Fibroblast of skin of left biceps (primary cell): ENCODE results near the gene DPP7.
"Not testable (repeated sequence)": the region's sequence is repeated elsewhere in the genome, so short reads cannot be mapped to it uniquely, and the experiment has no call there.

Source experiments
- DNase-seq, 2 experiments: peaks; one replicate each; pipeline ENCODE4 v3.0.0-alpha.2; 2013; ENCODE audit warnings: low read depth in 2 of 2

The DPP7 gene

DNA sequence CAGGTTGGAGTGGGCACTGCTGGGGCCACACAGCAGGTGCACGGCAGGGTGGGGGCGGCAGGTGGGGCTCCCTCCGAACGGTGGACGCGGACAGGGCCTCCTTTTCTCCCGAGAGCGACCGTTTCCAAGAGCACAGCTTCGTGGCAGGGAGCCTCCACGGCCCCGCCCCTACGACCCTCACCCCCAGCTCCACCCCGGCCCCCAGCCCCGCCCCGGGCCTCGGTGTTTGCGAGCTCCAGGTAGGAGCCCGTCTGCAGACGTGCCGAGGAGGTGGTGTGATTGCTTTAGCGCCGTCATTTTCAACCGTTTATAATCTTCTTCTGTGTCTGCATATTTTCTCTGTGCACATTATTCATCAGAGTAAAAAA, 33.2 kb upstream of the DPP7 start:
- DNase-seq, result no peak

DNA sequence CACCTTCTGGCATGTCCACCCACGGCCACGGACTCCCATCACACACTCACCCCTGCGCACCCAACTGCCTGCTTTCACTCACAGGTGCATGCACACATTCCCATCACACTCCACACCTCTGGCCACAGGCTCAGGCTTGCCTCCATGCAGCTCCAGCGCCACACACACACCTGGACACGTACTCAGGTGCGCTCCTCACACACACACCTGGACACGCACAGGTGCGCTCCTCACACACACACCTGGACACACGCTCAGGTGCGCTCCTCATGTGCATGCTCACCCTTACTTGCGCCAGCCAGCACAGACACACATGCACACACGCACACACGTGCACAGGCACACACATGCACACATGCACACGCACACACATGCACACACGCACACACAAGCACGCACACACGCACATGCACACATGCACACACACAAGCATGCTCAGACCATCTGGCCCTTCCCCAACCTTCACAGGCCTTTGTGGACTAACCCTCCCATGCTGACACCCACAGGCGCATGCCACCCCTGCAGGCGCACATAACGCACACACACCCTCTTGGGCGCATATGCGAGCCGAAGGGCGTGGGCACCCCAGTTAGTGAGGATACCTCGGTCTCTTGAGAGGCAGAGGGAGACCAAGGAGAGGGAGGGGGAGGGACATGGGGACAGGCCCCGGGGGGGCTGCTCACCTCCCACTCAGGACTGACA, 32.7 kb upstream of the DPP7 start:
- no peak for DNase-seq

DNA sequence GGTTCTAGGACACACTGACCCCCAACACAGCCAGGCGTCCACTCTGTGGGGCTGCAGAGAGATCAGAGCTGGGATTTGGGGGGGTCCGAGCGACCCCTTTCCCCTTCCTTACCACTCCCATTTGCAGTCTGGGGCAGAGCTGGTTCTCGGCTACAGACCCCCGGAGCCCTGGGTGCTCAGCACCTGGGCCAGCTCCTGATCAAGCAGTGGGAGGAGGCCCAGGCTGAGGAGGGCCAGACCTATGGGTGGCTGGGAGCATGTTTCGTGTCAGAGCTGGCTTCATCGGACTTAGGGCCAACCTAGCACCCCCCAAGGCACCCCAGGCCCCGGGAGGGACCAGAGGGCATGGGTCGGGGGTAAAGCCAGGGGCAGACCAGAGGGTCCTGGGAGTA, 32.0 kb upstream of the DPP7 start:
- no peak for DNase-seq

DNA sequence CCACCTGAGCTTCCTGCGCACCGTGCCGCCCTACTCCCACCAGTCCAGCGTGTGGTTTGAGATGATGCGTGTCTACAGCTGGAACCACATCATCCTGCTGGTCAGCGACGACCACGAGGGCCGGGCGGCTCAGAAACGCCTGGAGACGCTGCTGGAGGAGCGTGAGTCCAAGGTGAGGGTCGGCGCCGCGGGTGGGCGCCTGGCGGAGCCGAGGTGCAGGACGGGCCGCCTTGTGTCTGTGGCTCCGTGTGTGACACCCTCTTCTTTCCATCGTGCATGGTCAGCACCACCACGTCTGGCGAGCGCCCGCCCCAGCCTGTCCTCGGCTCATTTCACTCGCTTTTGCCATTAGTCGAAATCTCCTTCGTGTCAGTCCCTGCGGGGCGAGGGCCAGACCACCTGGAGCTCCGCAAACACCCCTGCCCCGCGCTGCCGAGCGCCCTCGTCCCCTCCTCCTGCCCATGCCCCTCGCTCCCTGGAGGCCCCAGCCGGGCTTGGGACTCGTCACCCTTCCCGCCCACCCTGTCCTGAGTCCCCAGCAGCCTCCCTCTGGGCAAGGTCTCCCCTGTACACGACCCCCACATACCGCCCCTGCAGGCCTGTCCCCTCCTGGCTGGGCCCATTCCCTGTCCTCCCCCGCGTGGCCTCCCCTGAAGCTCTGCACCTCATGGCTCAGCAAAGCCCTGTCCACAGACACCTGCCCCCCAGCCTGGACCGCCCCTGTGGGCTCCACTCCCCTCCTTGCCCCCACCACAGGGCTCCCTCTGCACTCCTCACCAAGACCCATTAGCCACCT, 31.4 kb upstream of the DPP7 start:
- DNase-seq, result no peak

DNA sequence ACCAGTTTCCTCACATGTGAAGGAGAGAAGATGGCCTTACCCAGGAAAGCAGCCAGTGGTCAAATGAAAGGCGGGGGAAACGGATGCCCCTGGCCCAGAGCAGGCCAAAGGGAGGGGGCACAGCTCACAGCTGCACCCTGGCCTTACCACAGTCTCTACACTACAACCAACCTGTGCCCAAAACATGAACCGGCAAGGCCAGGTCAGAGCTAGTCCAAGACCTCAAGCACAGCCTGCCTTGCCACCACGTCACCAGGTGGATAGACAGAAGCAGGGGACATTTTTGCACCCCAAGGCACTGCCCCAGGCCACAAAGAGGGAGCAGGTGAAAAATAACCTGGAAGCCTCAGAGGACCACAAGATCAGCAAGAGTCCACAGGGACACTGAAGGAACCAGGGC, 28.9 kb upstream of the DPP7 start:
- no peak for DNase-seq

DNA sequence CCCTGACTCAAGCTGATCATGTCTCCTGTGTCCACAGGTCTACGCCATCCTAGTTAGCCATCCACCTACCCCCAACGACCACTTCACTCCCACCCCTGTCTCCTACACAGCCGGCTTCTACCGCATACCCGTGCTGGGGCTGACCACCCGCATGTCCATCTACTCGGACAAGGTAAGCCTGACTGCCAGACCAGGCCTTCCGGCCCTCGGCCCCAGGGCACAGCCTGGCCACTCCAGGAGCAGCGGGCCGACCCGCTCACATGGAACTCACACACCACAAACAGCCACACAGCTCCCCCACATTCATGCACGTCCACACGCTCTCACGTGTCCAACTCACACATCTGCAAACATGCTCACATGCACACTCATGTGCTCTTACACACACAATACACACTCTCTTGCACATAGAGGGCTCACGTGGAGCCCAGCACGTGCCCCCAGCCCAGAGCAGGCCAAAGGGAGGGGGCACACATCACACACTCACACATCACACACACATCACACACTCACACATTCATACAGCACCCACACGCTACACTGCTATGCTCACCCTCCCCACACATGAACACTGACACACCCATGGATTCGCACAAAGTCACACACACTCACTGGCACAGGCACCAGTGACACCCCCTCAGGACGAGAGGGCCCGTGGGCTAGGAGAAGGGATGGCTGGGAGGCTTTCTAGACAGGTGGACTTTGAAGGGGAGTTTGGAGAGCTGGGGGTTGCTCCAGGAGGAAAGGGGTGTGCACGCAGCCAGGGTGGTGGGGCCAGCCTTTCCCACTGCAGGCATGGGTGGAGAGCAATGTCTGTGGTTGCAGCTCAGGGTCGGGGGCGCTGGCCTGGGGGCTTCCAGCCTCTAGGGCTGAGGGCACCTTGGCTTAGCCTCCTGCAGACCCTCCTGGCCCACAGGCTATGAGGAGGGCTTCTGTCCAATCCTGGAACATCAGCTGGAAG, 27.7 kb upstream of the DPP7 start:
- DNase-seq, result no peak

DNA sequence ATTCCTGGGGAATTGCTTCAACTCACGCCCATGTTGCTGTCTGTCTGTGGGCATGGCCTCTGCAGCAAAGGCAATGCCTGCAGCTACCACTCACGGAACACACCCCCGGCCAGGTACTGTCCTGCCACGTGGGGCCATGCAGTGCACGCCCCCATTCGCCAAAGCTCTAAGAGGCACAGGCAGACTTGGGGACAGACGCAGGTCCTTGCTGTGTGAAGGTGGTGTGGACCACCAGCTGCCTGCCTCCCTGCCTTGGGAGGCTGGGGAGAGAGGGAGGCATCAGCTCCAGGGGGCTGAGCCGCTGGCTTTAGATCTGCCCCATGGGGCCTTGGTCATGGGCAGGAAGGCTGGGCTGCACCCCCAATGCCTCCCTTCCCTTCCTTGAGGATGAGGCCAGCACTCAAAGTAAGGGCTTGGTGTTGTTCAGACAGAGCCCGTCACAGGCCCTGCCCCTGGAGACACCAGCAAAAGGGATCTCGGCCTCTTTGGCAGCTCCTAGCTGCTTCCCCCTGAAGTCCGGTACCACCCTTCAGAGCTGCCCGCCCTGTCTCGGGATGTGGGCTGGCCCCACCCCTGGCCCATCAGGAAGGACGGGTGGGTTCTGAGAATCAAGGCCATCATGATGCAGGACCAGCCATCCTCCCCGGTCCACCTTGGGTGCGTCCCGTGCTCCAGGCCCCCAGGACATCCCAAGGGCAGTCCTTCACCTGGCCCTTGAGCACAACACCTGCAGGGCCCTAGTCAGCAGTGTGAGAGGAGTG, 26.7 kb upstream of the DPP7 start:
- DNase-seq, result no peak

DNA sequence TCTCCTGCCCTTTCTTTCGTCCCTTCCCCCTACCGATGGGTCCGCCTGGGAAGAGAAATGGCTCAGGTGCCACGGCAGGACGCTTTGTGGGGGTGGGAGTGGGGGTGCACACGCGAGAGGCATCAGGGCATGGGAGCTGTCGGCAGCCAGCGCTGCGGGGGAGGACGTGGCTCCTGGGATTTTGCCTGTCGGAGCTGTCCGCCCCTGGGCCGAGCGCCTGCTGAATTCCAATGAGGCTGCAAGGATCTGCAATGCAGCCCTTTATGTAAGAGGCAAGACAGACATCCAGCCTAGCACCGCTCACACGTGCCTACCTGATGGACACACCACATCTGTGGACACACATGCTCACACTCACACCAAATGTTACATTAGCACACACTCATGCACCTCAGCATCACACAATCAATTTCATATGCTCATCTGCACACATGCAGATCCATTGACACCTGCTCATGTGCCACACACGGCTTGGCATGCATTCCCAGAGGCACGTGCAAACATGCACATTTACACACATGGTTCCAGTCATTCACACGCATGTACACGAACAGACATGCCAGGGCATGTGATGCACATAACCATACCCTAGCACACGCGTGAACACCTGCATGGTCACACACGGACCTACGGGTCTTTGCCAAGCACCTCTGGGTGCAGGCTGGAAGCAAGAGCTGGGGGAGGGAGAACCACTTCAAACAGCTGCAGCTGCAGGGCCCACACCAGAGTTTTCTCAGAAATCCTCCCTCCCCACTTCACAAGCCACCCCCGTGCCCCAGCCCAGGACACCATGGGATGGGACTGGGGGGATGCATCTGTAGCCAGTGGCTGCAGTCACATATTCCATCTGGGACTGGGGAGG, 25.8 kb upstream of the DPP7 start:
- no peak for DNase-seq

DNA sequence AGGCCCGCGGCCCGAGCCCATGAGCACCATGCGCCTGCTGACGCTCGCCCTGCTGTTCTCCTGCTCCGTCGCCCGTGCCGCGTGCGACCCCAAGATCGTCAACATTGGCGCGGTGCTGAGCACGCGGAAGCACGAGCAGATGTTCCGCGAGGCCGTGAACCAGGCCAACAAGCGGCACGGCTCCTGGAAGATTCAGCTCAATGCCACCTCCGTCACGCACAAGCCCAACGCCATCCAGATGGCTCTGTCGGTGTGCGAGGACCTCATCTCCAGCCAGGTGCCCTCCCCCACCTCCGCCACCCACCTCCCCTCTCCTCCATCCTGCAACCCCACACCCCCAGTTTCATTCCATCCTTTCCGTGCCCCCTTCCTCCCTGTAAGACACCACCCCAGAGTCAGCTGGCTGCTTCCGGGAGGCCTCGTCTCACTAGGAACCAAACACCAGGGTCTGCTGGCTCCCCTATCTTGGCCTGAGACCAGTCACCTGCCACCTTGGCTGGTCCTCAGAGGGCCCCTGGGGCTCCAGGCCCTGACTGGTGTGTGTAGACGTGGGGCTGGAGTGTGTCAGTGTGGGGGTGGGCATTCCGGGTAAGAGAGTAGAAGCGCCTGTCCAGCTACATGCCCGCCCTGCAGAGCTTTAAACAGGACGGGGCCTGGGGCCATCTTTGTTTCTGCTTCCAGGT, 25.1 kb upstream of the DPP7 start:
- no peak for DNase-seq

DNA sequence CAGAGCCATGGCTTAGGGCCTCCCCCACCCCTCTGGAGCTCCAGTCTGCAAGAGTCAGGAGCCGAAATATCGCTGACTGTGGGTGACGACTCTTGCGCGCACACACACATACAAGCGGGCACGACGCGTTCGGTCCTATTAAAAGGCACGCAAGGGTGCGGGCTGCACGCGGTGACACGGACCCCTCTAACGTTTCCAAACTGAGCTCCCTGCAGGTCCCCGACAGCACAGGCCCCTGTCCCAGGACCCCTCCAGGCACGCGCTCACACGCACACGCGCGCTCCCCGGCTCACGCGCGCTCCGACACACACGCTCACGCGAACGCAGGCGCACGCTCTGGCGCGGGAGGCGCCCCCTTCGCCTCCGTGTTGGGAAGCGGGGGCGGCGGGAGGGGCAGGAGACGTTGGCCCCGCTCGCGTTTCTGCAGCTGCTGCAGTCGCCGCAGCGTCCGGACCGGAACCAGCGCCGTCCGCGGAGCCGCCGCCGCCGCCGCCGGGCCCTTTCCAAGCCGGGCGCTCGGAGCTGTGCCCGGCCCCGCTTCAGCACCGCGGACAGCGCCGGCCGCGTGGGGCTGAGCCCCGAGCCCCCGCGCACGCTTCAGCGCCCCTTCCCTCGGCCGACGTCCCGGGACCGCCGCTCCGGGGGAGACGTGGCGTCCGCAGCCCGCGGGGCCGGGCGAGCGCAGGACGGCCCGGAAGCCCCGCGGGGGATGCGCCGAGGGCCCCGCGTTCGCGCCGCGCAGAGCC, 24.4 kb upstream of the DPP7 start, which contains the start of gene GRIN1:
Gene GRIN1, plus strand, starts transcription at position 433 of the 746 bp plus-strand sequence. CDS start 333 bp downstream, outside the sequence.
- no peak for DNase-seq

DNA sequence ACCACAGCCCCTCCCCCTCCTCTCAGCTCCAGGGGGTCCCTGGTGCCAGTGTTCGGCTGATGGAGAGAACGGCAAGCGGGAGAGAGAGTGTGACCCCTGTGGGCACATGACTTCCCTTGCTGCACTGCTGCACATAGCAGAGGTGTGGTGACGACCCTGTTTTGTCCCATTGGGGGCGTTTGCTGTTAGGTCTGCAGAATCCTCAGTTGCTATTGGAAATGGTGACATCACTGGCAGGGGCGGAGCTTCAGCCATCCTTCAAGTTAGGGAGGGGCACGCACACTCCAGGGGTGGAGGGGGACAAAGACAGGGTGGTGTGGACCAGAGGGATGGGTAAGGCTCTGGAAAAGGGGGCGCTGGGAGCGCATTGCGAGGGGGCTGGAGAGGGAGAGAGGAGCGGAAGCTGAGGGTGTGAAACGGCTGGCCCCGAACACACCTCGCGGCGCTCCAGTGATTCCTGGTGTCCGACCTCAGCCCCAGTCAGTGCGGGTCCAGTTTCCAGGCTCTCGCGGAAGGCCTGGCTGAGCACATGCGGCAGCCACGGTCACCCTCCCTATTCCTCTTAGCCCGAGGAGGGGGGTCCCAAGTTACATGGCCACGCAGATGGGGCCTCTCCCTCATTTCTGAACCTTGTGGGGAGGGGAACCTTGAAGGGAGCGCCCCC, 23.7 kb upstream of the DPP7 start:
- DNase-seq, result no peak

DNA sequence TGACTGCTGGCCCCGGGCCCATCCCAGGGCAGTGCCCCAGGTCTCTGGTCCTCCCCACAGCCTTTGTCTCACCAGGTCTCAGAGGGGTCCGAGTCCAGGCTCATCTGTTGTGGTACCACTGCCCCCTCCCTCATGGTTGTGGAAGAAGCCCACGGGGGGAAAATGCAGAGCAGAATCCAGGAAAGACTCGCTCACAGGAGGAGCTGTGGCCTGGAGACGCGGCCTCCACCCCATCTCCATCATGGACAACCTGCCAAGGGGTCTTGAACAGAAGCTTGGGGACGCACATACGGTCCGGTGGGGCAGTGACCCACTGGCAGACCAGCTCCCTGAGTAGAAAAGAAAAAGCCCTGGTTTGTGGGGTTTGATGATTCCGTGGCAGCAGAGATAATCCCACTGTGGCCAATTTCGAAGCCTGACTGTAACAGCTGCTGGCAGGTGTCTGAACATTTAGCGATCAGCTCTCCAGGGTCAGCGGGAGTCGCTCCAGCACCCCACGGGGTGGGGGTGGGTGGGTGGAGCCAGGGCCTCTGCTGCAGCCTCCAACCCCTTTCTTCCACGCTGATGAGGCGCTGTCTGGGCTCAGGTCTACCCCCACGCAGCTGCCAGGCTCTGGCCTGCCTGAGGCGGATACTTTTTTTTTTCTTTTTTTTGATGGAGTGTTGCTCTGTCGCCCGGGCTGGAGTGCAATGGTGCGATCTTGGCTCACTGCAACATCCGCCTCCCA, 22.5 kb upstream of the DPP7 start:
- DNase-seq, result no peak

DNA sequence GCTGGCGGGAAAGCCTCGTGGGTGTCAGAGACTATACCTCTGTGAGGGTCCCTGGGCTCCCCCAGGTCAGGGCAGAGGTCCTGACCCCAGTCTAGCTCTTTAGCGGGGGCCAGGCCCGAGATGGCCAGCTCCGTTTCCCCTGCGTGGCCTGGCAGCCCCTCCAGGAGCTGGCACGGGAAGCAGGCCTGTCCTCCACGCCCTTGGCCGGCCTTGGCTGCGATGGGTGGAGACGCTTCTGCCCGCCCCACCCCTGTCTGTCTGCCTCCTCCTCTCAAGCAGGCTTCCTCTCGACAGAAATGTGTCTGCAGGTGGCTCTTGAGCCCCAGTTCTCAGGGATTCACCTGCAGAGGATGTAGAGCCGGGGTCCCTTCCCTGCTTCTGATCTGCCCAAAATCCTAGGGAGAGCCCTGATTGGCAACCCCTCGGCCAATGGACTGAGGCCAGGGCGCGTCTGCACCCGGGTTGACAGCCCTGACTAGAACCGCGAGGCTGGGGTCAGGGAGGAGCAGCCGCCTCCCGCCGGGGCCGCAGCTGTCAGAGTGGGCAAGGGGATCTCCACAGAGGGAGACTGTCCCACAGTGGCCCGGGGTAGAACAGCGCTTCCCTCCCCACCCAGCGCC, 21.8 kb upstream of the DPP7 start:
- no peak for DNase-seq

DNA sequence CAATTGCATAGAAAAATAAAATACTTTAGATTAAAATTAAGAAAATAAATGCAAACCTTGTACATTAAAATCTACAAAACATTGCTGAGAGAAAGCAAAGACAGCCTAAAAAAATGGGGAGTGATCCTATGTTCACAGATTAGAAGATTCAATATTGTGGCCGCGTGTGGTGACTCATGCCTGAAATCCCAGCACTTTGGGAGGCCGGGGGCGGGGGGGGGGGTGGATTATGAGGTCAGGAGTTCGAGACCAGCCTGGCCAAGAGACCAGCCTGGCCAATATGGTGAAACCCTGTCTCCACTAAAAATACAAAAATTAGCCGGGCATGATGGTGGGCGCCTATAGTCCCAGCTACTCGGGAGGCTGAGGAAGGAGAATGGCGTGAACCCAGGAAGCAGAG, 20.6 kb upstream of the DPP7 start:
- DNase-seq, result not testable (repeated sequence)

DNA sequence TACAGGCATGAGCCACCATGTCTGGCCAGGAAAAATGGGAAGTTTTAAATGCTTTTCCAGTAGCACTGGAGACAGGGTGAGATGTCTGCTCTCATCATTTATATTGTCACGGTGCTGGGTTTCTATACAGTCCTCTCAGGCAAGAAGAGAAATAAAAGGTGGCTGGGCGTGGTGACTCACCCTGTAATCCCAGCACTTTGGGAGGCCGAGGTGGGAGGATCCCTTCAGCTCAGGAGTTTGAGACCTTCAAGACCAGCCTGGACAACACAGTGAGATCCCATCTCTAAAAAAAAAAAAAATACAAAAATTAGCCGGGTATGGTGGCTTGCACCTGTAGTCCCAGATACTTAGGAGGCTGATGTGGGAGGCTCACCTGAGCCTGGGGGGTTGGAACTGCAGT, 19.7 kb upstream of the DPP7 start:
- no peak for DNase-seq

DNA sequence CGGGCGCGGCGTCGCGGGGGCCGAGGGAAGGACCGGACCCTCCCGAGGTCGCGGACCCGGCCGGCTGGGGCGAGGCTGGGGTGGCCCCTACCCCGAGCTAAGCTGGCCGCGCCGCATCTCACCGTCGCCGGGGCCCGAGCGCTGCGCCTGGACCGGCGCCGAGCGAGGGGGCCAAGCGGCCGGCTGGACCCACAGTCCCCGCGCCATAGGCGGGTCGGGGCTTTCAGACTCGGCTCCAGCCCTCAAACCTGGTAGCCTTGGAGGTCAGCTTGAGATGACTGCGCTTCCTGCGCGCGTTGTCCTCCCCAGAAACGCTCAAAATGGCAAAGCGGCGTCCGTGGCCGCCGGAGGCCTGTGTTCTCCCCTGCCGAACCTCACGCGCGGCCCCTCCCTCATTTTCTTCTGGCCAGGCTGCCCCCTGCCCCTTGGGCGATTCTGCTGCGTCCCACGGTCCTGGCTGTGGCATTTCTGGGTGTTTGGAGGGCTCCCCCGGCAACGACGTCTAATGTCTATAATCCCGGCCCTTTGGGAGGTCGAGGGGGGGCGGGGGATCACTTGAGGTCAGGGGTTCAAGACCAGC, 15.7 kb upstream of the DPP7 start:
- no peak for DNase-seq
